Measurements from ENCODE around the gene TTBK2. TPM values are rescaled to one million over a fixed set of nuclear protein-coding genes. Genes with fewer than 3 reads are reported as not detected.

Gene TTBK2
- total RNA-seq, 1 experiment from 2014 or later, result 10.6 TPM

DNA sequence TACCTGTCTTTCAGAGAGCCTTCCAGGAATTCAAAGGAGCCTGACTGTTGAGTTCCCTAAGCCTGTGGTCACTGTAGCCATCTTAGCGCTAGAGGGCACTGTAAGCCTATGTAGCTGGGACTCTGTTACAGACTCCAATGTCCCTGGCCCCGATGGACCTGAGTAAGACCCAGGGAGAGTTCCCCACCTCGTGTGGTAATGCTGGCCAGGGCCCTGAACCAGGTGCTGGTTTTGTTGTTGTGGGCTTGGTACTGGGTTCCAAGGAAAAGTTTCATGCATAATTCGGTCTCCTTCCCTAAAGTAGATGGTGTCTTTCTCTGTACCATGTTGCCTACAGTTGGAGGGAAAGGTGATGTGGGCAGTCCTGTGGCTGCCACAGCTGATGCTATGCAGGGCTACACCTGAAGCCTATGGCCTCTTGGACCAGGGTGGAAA, 216.1 kb downstream of the TTBK2 start:
- no peaks in the 10 kb centered on the region for H3K4me1 ChIP-seq (ENCODE audit: insufficient read depth, low read length)
- H3K27ac Mint-ChIP-seq, result no peak overlapping the region

More for the DNA sequence above, 216.1 kb downstream of the TTBK2 start:
- Histone ChIP-seq H3T11ph (ENCODE audit: low read length) (no peak overlapping the region), H4K5ac (ENCODE audit: insufficient read length, low read depth, low read length) (no peak overlapping the region), H4K91ac (ENCODE audit: insufficient read length, low read depth, low read length) (no peak overlapping the region), H3K4me2 (ENCODE audit: insufficient read depth, insufficient read length, low read length) (no peak overlapping the region), H3K79me2 (ENCODE audit: insufficient read depth, low read length) (no peaks in the 10 kb centered on the region), H4K20me1 (ENCODE audit: control insufficient read depth, insufficient read depth, insufficient read length) (no peaks in the 10 kb centered on the region), H3K18ac (ENCODE audit: insufficient read length, low read depth, low read length) (no peak overlapping the region), H3K56ac (ENCODE audit: insufficient read length, low read depth, low read length) (no peak overlapping the region), H4K8ac (replicated peaks; ENCODE audit: insufficient read length, low read depth, low read length) (no peak overlapping the region), H3K9me3 (ENCODE audit: control insufficient read depth, low read depth, low read length) (no peaks in the 10 kb centered on the region), H2BK120ac (ENCODE audit: low read depth, low read length, poor library complexity, severe bottlenecking) (no peak overlapping the region), H2BK5ac (ENCODE audit: insufficient read length, low read length) (no peak overlapping the region), H3K27me3 (ENCODE audit: insufficient read depth, low read length) (no peaks in the 10 kb centered on the region), H3K23me2 (ENCODE audit: insufficient read length, low read depth, low read length, poor library complexity, severe bottlenecking) (no peaks in the 10 kb centered on the region), H3K9ac (ENCODE audit: extremely low read depth, insufficient read length, low read length) (no peak overlapping the region), H2BK20ac (ENCODE audit: low read depth, low read length, poor library complexity, severe bottlenecking) (no peak overlapping the region), H3K27ac (ENCODE audit: insufficient read length, low read depth, low read length) (no peak overlapping the region), H2AFZ (ENCODE audit: low read length) (no peak overlapping the region), H2BK12ac (ENCODE audit: insufficient read length, low read depth, low read length) (no peak overlapping the region), H3K4ac (ENCODE audit: low read depth, low read length) (no peak overlapping the region), H2BK15ac (ENCODE audit: low read depth, low read length) (no peak overlapping the region), H2AK5ac (ENCODE audit: insufficient read length, low read length) (no peak overlapping the region), H3K23ac (ENCODE audit: insufficient read length, low read depth, low read length) (no peak overlapping the region), H3K79me1 (ENCODE audit: insufficient read depth, low read depth, low read length, poor library complexity, severe bottlenecking) (no peaks in the 10 kb centered on the region), H3K14ac (ENCODE audit: insufficient read depth, low read length) (no peak overlapping the region)
- no peak overlapping the region for H3K4me3 Mint-ChIP-seq
- H3K9me3 Mint-ChIP-seq, result peaks cover 0 to 3% of the 10 kb centered on the region in 2 experiments; a peak in 1 of 5 replicates
- TF ChIP-seq, protein P1, sequence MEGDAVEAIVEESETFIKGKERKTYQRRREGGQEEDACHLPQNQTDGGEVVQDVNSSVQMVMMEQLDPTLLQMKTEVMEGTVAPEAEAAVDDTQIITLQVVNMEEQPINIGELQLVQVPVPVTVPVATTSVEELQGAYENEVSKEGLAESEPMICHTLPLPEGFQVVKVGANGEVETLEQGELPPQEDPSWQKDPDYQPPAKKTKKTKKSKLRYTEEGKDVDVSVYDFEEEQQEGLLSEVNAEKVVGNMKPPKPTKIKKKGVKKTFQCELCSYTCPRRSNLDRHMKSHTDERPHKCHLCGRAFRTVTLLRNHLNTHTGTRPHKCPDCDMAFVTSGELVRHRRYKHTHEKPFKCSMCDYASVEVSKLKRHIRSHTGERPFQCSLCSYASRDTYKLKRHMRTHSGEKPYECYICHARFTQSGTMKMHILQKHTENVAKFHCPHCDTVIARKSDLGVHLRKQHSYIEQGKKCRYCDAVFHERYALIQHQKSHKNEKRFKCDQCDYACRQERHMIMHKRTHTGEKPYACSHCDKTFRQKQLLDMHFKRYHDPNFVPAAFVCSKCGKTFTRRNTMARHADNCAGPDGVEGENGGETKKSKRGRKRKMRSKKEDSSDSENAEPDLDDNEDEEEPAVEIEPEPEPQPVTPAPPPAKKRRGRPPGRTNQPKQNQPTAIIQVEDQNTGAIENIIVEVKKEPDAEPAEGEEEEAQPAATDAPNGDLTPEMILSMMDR (conservative IDR thresholded peaks at IDR 0.05), result peak; percentile 90
- no CpG with 5 or more reads among the region's 4 CpGs for WGBS (ENCODE audit: extremely low coverage, insufficient read length, low lambda C conversion rate)
- DNase-seq, result peak; percentile 74
- H3K4me1 Mint-ChIP-seq, result no peaks in the 10 kb centered on the region
- no peaks in the 10 kb centered on the region for H3K27me3 Mint-ChIP-seq (ENCODE audit: low read depth)
- H3K36me3 Mint-ChIP-seq (ENCODE audit: insufficient read depth in 1 of 3, low read depth in 3 of 3), result peaks cover 5 to 6% (median 6%) of the 10 kb centered on the region in 3 experiments; a peak in 5 of 7 replicates

All from H9 (cell line).